Measurements from ENCODE around the gene ABHD1.
"Not testable (repeated sequence)": the region's sequence is repeated elsewhere in the genome, so short reads cannot be mapped to it uniquely, and the experiment has no call there.

The ABHD1 gene

DNA sequence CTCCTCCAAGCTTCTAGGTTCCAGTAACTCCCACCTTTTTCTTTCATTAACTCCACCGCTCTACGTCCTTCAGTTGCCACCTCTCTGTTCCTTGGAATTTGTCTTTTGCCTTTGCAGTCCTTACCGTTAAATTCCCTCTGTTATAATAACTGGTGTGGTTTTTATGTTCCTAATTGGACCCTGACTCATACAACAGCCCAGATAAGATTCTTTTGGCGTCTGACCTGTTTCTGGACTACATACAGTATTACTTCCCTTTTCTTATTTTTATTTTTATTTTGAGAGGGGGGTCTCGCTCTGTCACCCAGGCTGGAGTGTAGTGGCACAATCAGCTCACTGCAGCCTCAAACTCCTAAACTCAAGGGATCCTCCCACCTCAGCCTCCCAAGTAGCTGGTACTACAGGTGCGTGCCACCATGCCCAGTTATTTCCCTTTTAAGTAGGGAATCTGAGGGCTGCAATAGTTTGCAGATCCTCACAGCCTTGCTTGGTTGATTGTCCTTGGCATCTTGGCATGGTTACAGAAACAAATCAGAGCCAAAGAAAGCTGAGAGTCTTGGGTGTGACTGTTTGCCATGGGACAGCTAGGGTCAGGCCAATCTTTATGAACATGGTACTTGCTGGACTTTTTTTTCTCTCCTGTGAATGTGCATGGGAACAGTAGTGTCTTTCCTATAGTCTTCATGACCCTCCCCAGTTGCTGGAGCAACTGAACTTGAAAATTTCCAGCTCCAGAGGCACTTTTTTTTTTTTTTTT is 47.1 kb downstream of the ABHD1 start:
- no peak for DNase-seq

DNA sequence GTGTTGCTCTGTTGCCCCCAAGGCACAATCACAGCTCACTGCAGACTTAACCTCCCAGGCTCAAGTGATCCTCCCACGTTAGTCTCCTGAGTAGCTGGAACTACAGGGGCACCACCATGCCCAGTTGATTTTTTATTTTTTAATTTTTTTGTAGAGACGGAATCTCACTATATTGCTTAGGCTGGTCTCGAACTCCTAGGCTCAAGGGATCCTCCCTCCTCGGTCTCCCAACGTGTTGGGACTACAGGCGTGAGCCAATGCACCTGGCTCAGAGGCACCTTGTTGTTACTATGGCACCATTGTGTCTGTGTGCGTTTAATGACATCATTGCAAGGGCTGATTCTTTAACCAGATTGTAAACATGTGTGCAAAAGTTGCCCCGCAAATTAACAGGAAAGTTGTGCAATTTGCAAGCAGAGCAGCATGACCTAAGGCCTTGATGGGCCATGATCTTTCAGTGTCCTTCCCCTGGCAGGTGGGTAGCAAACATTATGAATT is 47.8 kb downstream of the ABHD1 start:
- DNase-seq: no peak

DNA sequence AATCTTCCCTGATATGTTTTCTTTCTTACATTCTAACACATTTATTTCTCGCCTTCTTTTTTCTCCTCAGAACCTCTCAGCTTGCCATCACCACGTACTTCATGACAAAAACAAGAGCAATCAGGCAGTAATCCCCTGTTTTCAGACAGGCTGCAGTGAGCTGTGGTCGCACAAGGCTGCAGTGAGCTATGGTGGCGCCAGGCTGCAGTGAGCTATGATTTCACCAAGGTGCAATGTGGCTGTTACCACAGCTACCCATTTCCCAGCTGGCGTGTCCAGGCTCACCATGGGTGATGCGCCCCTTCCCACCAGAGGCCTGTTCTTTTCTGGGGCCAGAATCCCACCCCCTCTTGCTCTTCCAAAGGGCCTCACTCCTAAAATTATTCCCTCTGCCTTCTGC is 51.0 kb downstream of the ABHD1 start:
- DNase-seq: no peak

DNA sequence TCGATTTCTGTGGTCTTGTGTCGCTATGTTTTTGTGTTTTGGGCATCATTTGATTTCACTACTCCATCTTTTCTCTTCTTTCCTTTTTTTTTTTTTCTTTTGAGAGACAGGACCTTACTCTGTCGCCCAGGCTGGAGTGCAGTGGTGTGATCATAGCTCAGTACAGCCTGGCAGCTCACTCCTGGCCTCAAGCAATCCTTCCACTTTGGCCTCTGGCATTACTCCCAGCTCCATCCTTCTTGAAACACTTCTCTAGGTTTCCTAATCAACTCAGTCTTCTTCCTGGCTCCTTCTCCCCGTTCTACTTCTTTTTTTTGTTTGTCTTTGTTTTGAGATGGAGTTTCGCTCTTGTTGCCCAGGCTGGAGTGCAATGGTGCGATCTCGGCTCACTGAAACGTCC is 51.7 kb downstream of the ABHD1 start:
- no peak for DNase-seq

DNA sequence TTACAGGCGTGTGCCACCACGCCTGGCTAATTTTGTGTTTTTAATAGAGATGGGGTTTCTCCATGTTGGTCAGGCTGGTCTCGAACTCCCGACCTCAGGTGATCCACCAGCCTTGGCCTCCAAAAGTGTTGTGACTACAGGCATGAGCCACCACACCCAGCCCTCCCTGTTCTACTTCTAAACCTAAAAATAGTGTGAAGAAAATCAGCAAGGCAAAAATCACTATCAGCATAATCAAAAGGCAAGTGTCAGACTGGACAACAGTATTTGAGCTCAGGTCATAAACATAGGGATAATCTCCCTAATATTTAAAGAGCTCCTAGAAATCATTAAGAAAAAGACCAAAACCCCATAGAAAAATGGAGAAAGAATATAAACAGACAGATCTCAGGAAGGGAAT is 52.2 kb downstream of the ABHD1 start:
- not testable (repeated sequence) for DNase-seq

DNA sequence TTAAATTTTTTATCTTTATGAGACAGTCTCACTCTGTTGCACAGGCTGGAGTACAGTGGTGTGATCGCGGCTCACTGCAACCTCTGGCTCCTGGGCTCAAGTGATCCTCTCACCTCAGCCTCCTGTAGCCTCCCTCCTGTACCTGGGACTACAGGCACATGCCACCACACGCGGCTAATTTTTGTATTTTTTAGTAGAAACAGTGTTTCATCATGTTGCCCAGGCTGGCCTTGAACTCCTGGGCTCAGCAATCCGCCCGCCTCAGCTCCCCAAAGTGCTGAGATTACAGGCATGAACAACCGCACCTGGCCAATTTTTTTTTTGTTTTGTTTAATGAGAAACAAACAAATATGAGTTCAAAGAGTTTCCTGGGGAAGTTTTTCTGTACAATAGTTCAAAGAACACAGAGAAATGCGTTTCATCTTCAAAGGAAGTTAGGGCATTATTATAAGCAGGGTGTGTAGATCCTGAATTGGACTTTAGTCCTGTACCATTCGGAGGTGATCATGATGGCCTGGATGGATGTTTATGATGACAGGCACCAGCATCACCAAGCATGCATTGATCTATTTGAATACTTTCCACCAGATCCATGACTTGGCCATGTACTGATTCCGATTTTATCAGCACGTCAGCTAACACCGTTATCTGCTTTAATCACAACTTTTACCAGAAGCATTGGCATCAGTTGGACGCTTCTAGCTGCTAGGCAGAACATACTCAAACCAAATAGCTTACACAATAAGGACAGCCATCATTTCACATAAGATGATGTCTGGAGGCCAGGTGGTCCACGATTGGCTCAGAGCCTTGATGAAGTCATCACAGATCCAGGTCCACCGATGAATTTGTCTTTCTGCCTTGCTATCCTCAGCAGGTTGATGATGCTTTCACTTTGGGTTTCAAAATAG is 54.1 kb downstream of the ABHD1 start:
- DNase-seq: no peak

DNA sequence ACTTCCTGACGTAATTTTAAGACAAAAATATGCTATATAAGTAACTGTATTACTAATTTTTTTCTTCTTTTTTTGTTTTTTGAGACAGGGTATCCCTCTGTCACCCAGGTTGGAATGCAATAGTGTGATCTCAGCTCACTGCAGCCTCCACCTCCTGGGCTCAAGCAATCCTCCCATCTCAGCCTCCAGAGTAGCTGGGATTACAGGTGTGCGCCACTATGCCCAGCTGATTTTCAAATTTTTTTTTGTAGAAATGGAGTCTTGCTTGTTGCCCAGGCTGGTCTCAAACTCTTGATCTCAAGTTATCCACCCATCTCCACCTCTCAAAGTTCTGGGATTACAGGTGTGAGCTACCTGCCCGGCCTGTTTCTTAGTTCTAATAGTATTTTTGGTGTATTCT is 54.9 kb downstream of the ABHD1 start:
- no peak for DNase-seq

DNA sequence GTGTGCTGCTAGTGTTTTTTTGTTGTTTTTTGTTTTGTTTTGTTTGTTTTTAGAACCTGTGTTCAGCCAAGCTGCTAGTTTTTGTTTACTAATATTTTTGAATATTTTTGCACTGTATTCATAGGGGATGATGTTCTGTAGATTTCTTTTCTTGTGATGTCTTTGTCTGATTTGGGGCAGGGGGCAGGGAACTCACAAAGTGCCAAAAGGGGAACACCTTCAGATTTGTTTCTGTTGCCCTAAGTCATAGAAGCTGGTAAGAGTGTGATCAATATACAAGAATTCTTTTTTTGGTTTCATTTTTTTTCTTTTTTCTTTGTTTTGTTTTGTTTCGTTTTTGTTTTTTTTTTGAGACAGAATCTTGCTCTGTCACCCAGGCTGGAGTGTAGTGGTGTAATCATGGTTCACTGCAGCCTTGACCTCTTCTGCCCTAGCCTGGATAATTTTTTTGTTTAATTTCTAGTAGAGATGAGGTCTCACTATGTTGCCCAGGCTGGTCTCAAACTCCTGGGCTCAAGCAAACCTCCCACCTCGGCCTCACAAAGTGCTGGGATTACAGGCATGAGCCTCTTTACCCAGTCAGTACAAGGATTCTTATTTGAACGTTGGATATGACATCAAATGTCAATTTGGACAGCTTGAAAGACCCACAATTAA is 55.9 kb downstream of the ABHD1 start:
- no peak for DNase-seq

All from C1 segment of cervical spinal cord (tissue), 14 donors.